ENCODE data around the gene LGALS7. TPM values are rescaled to one million over a fixed set of nuclear protein-coding genes. Genes with fewer than 3 reads are reported as not detected.

The LGALS7 gene
- total and polyA plus RNA-seq, 2 of the 13 experiments (the other 11 are each of a cell fraction or from before 2014, with no cell fraction given), result 0.73 TPM; not detected in 1

- TF ChIP-seq TIGD3 (CRISPR knock-in tag; IDR thresholded peaks at IDR 0.05; ENCODE audit: borderline replicate concordance) (no peak), KLF12 (CRISPR knock-in tag; IDR thresholded peaks at IDR 0.05; ENCODE audit: borderline replicate concordance) (no peak), PRPF4 (IDR thresholded peaks at IDR 0.05; ENCODE audit: low read depth, low read length, poor library complexity, severe bottlenecking) (no peak), SMARCC2 (IDR thresholded peaks at IDR 0.05) (no peak), ZNF616 (CRISPR knock-in tag; IDR thresholded peaks at IDR 0.05; ENCODE audit: low read depth) (no peak), ZKSCAN1 (IDR thresholded peaks at IDR 0.05; ENCODE audit: low read length) (no peak), ZNF782 (CRISPR knock-in tag; IDR thresholded peaks at IDR 0.05; ENCODE audit: borderline replicate concordance) (no peak), SATB2 (CRISPR knock-in tag; IDR thresholded peaks at IDR 0.05) (no peak), ARID4A (CRISPR knock-in tag; IDR thresholded peaks at IDR 0.05; ENCODE audit: borderline replicate concordance) (no peak), U2AF2 (IDR thresholded peaks at IDR 0.05; ENCODE audit: low read depth, low read length) (no peak), MBNL3 (CRISPR knock-in tag; conservative IDR thresholded peaks at IDR 0.05) (no peak), KAT2B (IDR thresholded peaks at IDR 0.05; ENCODE audit: borderline replicate concordance, low read depth, low read length) (no peak), CCDC6 (CRISPR knock-in tag; IDR thresholded peaks at IDR 0.05) (no peak), ZNF784 (CRISPR knock-in tag; IDR thresholded peaks at IDR 0.05; ENCODE audit: borderline replicate concordance) (no peak), ZNF414 (CRISPR knock-in tag; IDR thresholded peaks at IDR 0.05) (no peak), ZNF703 (CRISPR knock-in tag; IDR thresholded peaks at IDR 0.05; ENCODE audit: borderline replicate concordance) (no peak), ZUFSP (CRISPR knock-in tag; IDR thresholded peaks at IDR 0.05; ENCODE audit: borderline replicate concordance) (no peak), DR1 (CRISPR knock-in tag; IDR thresholded peaks at IDR 0.05) (no peak), MIXL1 (CRISPR knock-in tag; IDR thresholded peaks at IDR 0.05) (no peak; the same call in 1 of the 2 replicates), AKAP8 (CRISPR knock-in tag; IDR thresholded peaks at IDR 0.05) (no peak), ATRX (CRISPR knock-in tag; IDR thresholded peaks at IDR 0.05; ENCODE audit: borderline replicate concordance) (no peak), ZNF564 (CRISPR knock-in tag; IDR thresholded peaks at IDR 0.05) (no peak), ZNF251 (CRISPR knock-in tag; IDR thresholded peaks at IDR 0.05) (no peak), BHLHE40 (IDR thresholded peaks at IDR 0.05; ENCODE audit: low read length) (no peak)
Measured at GRCh38 chr19:38784224-38784623, 10.9 kb upstream of the LGALS7 start (continued).

Measured in HepG2 (cell line).